Neural crest cell (in vitro differentiated cells): ENCODE results near the gene SMAD7. TPM values are rescaled to one million over a fixed set of nuclear protein-coding genes. Genes with fewer than 3 reads are reported as not detected.

Source experiments
- DNase-seq: peaks from one replicate; pipeline ENCODE4 v3.0.0; 2021; ENCODE audit warnings: low read depth, mixed read lengths, low spot score
- H3K27ac Mint-ChIP-seq: one replicate; pipeline ENCODE4 v1.8.0; 2021; ENCODE audit warnings: mild to moderate bottlenecking, mixed read lengths; ENCODE audit not compliant: unreplicated experiment
- H3K27me3 Mint-ChIP-seq: 2 replicates; pipeline ENCODE4 v1.8.0; 2021; ENCODE audit warnings: low read depth, mild to moderate bottlenecking, mixed read lengths
- H3K36me3 Mint-ChIP-seq: 2 replicates; pipeline ENCODE4 v1.8.0; 2021; ENCODE audit warnings: low read depth, mild to moderate bottlenecking, mixed read lengths
- H3K4me1 Mint-ChIP-seq: 2 replicates; pipeline ENCODE4 v1.8.0; 2021; ENCODE audit warnings: mixed read lengths
- H3K4me3 Mint-ChIP-seq: one replicate; pipeline ENCODE4 v1.8.0; 2021; ENCODE audit warnings: mild to moderate bottlenecking, mixed read lengths
- H3K9me3 Mint-ChIP-seq: 2 replicates; pipeline ENCODE4 v1.8.0; 2021; ENCODE audit warnings: mixed read lengths
- total RNA-seq: library from RNA; stranded (reverse); gene quantifications from 2 replicates; pipeline ENCODE4 v1.2.1, GENCODE V29; 2021
- TF ChIP-seq, protein P1 (sequence below): fragments of 200-600 bp; sonication (generic); conservative IDR thresholded peaks from 2 replicates; pipeline ENCODE4 v1.5.0; 2021; ENCODE audit warnings: antibody characterized with exemption, mild to moderate bottlenecking

Gene SMAD7
- total RNA-seq, 1 donor from 2014 or later = 2.0 TPM

- Mint-ChIP-seq H3K36me3 (no peaks in the 10 kb centered on the region), H3K4me3 (no peak overlapping the region), H3K4me1 (peaks cover 81% of the 10 kb centered on the region), H3K27me3 (no peaks in the 10 kb centered on the region), H3K9me3 (no peaks in the 10 kb centered on the region), H3K27ac (no peak overlapping the region)
- TF ChIP-seq, protein P1, sequence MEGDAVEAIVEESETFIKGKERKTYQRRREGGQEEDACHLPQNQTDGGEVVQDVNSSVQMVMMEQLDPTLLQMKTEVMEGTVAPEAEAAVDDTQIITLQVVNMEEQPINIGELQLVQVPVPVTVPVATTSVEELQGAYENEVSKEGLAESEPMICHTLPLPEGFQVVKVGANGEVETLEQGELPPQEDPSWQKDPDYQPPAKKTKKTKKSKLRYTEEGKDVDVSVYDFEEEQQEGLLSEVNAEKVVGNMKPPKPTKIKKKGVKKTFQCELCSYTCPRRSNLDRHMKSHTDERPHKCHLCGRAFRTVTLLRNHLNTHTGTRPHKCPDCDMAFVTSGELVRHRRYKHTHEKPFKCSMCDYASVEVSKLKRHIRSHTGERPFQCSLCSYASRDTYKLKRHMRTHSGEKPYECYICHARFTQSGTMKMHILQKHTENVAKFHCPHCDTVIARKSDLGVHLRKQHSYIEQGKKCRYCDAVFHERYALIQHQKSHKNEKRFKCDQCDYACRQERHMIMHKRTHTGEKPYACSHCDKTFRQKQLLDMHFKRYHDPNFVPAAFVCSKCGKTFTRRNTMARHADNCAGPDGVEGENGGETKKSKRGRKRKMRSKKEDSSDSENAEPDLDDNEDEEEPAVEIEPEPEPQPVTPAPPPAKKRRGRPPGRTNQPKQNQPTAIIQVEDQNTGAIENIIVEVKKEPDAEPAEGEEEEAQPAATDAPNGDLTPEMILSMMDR = no peak
- no peak for DNase-seq
Observed at GRCh38 chr18:48934723-48935432, 15.9 kb downstream of the SMAD7 start.

- no peak for DNase-seq
- TF ChIP-seq, protein P1 = no peak
- H3K4me1 Mint-ChIP-seq = peaks cover 81% of the 10 kb centered on the region
- no peak overlapping the region for H3K4me3 Mint-ChIP-seq
- no peaks in the 10 kb centered on the region for H3K9me3 Mint-ChIP-seq
- no peak overlapping the region for H3K27ac Mint-ChIP-seq
- H3K27me3 Mint-ChIP-seq = no peaks in the 10 kb centered on the region
- H3K36me3 Mint-ChIP-seq = no peaks in the 10 kb centered on the region
Observed at GRCh38 chr18:48934415-48934722, 16.4 kb downstream of the SMAD7 start.

DNA sequence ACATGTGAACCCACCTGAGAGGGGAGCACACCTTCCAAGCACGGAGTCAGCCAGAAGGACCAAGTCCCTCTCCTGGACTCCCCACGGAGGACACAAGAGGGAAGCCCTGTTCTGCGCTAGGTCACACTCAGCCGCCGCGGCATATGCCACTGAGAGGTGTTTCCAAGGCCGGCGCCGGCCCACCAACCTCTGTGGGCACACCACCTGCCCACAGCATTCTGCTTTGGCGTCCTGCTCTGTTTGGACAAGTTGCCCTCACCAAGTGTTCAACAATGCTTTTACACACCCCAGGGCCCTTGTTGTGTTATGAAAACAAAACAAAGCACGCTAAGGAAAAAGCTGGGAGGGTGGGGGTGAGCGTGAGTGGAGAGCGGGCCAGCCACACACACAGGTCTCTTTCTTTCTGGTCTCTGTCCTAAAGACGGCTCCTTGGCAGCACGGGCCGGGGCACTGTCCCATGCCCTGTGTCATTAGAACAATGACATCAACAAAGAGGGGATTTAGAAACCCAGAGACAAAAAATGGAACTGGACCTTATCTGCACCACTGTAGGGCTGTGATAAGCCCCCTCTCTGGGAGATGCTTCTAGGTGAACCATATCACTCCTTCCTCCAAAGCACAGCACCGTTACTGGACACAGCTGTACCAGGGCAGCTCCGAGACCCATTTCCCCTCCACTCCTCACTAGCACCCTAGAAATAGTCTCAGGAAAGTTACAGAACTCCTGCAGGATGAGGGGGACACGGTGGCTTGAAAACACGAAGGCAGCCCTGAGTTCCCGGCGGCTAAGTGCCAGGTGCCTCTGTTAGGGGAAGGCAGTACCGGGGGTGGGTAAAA, 17.0 kb downstream of the SMAD7 start:
- no peaks in the 10 kb centered on the region for H3K36me3 Mint-ChIP-seq

DNA sequence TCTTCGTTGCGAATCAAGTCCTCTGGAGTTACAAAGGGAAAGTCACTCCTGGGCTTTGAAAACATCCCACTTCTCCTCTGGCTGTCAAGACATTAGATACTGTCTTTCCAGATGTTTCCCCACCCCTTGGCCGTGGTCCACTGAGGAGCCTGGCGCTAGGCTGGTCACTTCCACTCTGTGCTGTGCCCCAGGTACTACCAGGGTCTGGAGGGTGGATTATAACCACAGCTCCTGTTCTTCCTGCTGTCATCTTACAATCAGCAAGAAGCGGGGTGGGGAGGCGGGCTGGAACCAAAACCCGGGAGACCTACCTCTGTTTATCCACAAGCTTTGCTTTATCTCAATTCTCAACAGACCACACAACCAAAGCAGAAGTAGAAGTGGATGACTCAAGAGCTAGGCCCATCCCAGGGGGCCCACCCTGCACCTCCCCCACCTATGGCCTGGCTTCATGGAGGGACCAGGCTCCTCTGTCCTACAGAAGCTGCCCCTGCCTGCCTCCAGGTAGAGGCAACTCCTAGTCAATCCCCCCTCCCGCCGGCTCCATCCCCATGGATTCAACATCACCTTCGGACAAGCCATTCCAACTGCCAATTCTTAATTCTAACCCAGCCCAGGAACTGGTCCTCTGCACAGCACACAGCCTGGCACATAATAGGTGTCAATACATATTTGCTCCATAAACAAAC, 17.8 kb downstream of the SMAD7 start:
- Mint-ChIP-seq H3K36me3 (no peaks in the 10 kb centered on the region), H3K27ac (no peak overlapping the region), H3K4me3 (no peak overlapping the region), H3K4me1 (peaks cover 82% of the 10 kb centered on the region), H3K9me3 (no peaks in the 10 kb centered on the region), H3K27me3 (no peaks in the 10 kb centered on the region)
- TF ChIP-seq, protein P1 = no peak
- DNase-seq = no peak

More for the DNA sequence above, 17.0 kb downstream of the SMAD7 start:
- H3K4me3 Mint-ChIP-seq = no peak overlapping the region
- no peak for DNase-seq
- peak overlapping the region; percentile 27 for H3K27ac Mint-ChIP-seq
- no peaks in the 10 kb centered on the region for H3K27me3 Mint-ChIP-seq
- no peaks in the 10 kb centered on the region for H3K9me3 Mint-ChIP-seq
- H3K4me1 Mint-ChIP-seq = peaks cover 81% of the 10 kb centered on the region
- TF ChIP-seq, protein P1 = no peak

- H3K27me3 Mint-ChIP-seq = no peaks in the 10 kb centered on the region
- DNase-seq = no peak
Observed at GRCh38 chr18:48932462-48932818, 18.3 kb downstream of the SMAD7 start.

More at GRCh38 chr18:48932462-48932818, 18.3 kb downstream of the SMAD7 start:
- H3K4me1 Mint-ChIP-seq = peaks cover 81% of the 10 kb centered on the region
- TF ChIP-seq, protein P1 = no peak
- H3K9me3 Mint-ChIP-seq = no peaks in the 10 kb centered on the region
- H3K27ac Mint-ChIP-seq = no peak overlapping the region
- H3K4me3 Mint-ChIP-seq = peak overlapping the region; percentile 41
- H3K36me3 Mint-ChIP-seq = no peaks in the 10 kb centered on the region
